Body of pancreas (tissue), 4 donors: ENCODE measurements around the gene SCN8A. TPM values are rescaled to one million over a fixed set of nuclear protein-coding genes. Genes with fewer than 3 reads are reported as not detected.

ENCODE experiments used
- ATAC-seq: fragments of 150-250 bp; one replicate; pipeline ENCODE4 v1.9.1; 2016
- DNase-seq, 4 donors: peaks; one replicate each; pipeline ENCODE4 v3.0.0-alpha.2; 2019
- H3K27ac ChIP-seq, 4 donors: fragments of 200-600 bp; sonication (generic); 1 replicate in 3 of 4; 2 replicates in 1 of 4; pipeline versions ENCODE4 v1.5.1 to v1.6.1; 2016 to 2019; ENCODE audit warnings: mild to moderate bottlenecking in 1 of 4, mixed read lengths in 1 of 4, moderate library complexity in 1 of 4
- H3K27me3 ChIP-seq, 2 donors: fragments of 200-600 bp; sonication (generic); one replicate each; pipeline ENCODE4 v1.6.0; 2016; ENCODE audit warnings: mild to moderate bottlenecking in 1 of 2
- H3K36me3 ChIP-seq, 2 donors: fragments of 200-600 bp; sonication (generic); replicated peaks in 1 of 2; 2 replicates each; pipeline ENCODE4 v1.5.1; 2016; ENCODE audit warnings: low read depth in 2 of 2; ENCODE audit not compliant: insufficient read depth in 1 of 2
- H3K4me1 ChIP-seq: fragments of 200-600 bp; sonication (generic); one replicate; pipeline ENCODE4 v1.6.0; 2016
- H3K4me3 ChIP-seq, 2 donors: fragments of 200-600 bp; sonication (generic); 1 replicate in 1 of 2; 2 replicates in 1 of 2; pipeline ENCODE4 v1.5.1; 2016 to 2019
- H3K9me3 ChIP-seq, 3 donors: fragments of 200-600 bp; sonication (generic); 1 replicate in 2 of 3; 2 replicates in 1 of 3; pipeline ENCODE4 v1.5.1; 2016
- CTCF ChIP-seq, 7 experiments: fragments of 450-650 bp in 4 of 7; fragments of 200-600 bp in 3 of 7; sonication (generic) in 3 of 7; IDR thresholded peaks; one replicate each; pipeline ENCODE4 v1.5.1; 2016 to 2019; ENCODE audit warnings: antibody characterized with exemption in 7 of 7
- POLR2A ChIP-seq, 3 donors: fragments of 450-650 bp; IDR thresholded peaks; one replicate each; pipeline ENCODE4 v1.6.1; 2016; ENCODE audit warnings: antibody characterized with exemption in 3 of 3, mild to moderate bottlenecking in 2 of 3
- WGBS, 2 donors: methylation state at CpG; one replicate each; pipeline ENCODE4 v1.1.5; 2017; 5-methylcytosine and 5-hydroxymethylcytosine counted together
- intact Hi-C: fragments of 100-400 bp; cut with DNase I; formaldehyde crosslinking; loops from one replicate; pipeline ENCODE4 v1.15.1; 2023
- total RNA-seq, 2 donors: library from RNA; depleted of rRNA; stranded (reverse); fragments of >200 nt; gene quantifications; one replicate each; pipeline ENCODE4 v1.1.0, GENCODE V29; 2016

Gene SCN8A
- total RNA-seq, 2 donors from 2014 or later, result 4.9 to 11.2 TPM

DNA sequence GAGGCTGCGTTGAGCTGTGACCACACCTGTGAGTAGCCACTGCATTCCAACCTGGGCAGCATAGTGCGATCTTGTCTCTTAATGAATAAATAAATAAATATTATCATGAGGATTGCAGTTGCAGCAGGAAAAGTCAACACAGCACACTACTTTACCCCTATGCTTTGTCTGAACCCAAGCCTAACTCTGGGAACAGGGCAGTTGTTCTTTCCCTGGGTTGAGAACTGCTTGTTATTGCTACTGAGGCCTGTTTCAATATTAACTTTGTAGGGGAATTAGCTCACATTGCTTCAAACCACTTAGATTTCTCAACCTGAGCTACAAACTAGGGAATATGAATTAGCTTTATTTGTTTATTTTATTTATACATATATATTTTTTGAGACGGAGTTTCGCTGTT, 102.5 kb downstream of the SCN8A start:
- H3K36me3 ChIP-seq, result no peaks in the 10 kb centered on the region
- no peaks in the 10 kb centered on the region for H3K4me1 ChIP-seq
- DNase-seq (no peak), ATAC-seq (no peak)
- TF ChIP-seq POLR2A (IDR thresholded peaks at IDR 0.05) (no peak), CTCF (IDR thresholded peaks at IDR 0.05) (no peak)
- no peak overlapping the region for H3K4me3 ChIP-seq
- no peaks in the 10 kb centered on the region for H3K27me3 ChIP-seq
- H3K27ac ChIP-seq, result no peak overlapping the region
- intact Hi-C loops, result no loop called here
- 73 to 76% methylated on average over 4 of the region's 4 CpGs for WGBS, 2 donors
- no peaks in the 10 kb centered on the region for H3K9me3 ChIP-seq

GRCh38 chr12:51694146-51694545, 103.1 kb downstream of the SCN8A start:
- 65 to 84% methylated on average over 4 of the region's 4 CpGs for WGBS, 2 donors
- Histone ChIP-seq H3K27ac (no peak overlapping the region), H3K4me3 (no peak overlapping the region), H3K9me3 (no peaks in the 10 kb centered on the region), H3K27me3 (no peaks in the 10 kb centered on the region), H3K36me3 (no peaks in the 10 kb centered on the region), H3K4me1 (no peaks in the 10 kb centered on the region)
- TF ChIP-seq CTCF (IDR thresholded peaks at IDR 0.05) (no peak), POLR2A (IDR thresholded peaks at IDR 0.05) (no peak)
- intact Hi-C loops, result no loop called here
- no peak for DNase-seq
- no peak for ATAC-seq

DNA sequence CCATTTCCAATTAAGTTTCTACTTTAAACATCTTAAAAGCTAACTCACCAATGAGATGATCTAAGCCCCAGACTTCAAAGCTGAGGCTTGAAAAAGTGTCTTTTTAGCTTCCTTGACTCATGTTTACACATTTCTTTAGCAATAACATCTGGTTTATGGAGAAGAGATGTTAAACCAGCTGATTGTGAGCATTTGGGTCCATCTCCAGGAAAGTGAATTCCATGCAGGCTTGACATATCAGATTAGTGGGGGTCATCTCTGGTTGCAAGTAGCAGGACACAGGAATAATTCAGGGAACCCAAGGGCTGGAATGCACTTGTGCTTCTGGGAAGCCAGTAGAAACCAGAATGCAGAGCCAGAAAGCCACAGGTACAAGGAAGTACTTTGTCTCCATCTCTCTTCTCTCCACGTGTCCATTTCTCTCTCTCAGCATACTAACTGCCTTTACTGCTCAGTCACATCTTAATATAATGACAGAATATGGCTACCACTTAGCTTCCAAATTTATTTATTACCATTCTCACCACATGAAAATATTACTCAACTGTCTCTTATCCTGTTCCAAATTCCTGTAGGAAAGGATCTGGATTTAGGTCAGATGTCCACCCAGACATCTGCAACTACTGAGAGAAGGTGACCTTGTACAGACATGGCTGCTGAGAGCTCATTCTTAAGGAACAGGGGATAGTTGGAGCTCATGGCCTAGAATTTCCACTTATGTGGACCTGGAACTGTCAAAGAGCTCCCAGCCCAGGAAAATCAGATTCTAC, 104.4 kb downstream of the SCN8A start:
- Histone ChIP-seq H3K27ac (peak overlapping the region in 1 of 4 donors; percentile 17), H3K4me1 (peaks cover 3% of the 10 kb centered on the region), H3K9me3 (no peaks in the 10 kb centered on the region), H3K27me3 (no peaks in the 10 kb centered on the region), H3K4me3 (no peak overlapping the region), H3K36me3 (no peaks in the 10 kb centered on the region)
- no peak for DNase-seq
- intact Hi-C loops, result no loop called here
- TF ChIP-seq POLR2A (IDR thresholded peaks at IDR 0.05) (no peak), CTCF (IDR thresholded peaks at IDR 0.05) (no peak)
- ATAC-seq, result no peak
- WGBS, 2 donors, result 50 to 73% methylated on average over 1 of the region's 1 CpG

GRCh38 chr12:51699219-51699618, 108.2 kb downstream of the SCN8A start:
- peaks cover 27% of the 10 kb centered on the region for H3K4me1 ChIP-seq
- WGBS, 2 donors, result 88 to 100% methylated on average over 1 of the region's 1 CpG
- H3K36me3 ChIP-seq, result no peaks in the 10 kb centered on the region
- H3K27ac ChIP-seq, result no peak overlapping the region
- ATAC-seq (no peak), DNase-seq (no peak)
- intact Hi-C loops, result no loop called here
- no peak for TF ChIP-seq POLR2A (IDR thresholded peaks at IDR 0.05)
- no peak overlapping the region for H3K4me3 ChIP-seq
- H3K27me3 ChIP-seq, result no peaks in the 10 kb centered on the region
- no peaks in the 10 kb centered on the region for H3K9me3 ChIP-seq

GRCh38 chr12:51700887-51701286, 109.9 kb downstream of the SCN8A start:
- no peak overlapping the region for H3K4me3 ChIP-seq
- intact Hi-C loops, result no loop called here

More at GRCh38 chr12:51700887-51701286, 109.9 kb downstream of the SCN8A start:
- H3K9me3 ChIP-seq, result no peaks in the 10 kb centered on the region
- peak in 1 of 4 donors; percentile 9 for DNase-seq
- ATAC-seq, result peak; percentile 66
- peaks cover 27% of the 10 kb centered on the region for H3K4me1 ChIP-seq
- peak overlapping the region in 3 of 4 donors; percentile 54 to 56 (median 54) for H3K27ac ChIP-seq
- no peaks in the 10 kb centered on the region for H3K27me3 ChIP-seq
- no peaks in the 10 kb centered on the region for H3K36me3 ChIP-seq
- TF ChIP-seq POLR2A (IDR thresholded peaks at IDR 0.05) (no peak), CTCF (IDR thresholded peaks at IDR 0.05) (no peak)
